Measurements from ENCODE around the gene ZNF365.
A peak's percentile ranks its signal among the peaks of the same experiment; 100 is the strongest.
"Not testable (repeated sequence)": the region's sequence is repeated elsewhere in the genome, so short reads cannot be mapped to it uniquely, and the experiment has no call there.

ZNF365 gene

GRCh38 chr10:62377966-62378365 is 3.8 kb downstream of the ZNF365 start:
- no peak for DNase-seq

GRCh38 chr10:62378877-62379276 is 4.7 kb downstream of the ZNF365 start:
- not testable (repeated sequence) for DNase-seq

GRCh38 chr10:62379394-62379793 is 5.2 kb downstream of the ZNF365 start:
- no peak for DNase-seq

GRCh38 chr10:62380016-62380415 is 5.8 kb downstream of the ZNF365 start:
- DNase-seq = peak; percentile 81

GRCh38 chr10:62381385-62382102 is 7.4 kb downstream of the ZNF365 start:
- DNase-seq = no peak

GRCh38 chr10:62382831-62383230 is 8.7 kb downstream of the ZNF365 start:
- DNase-seq = no peak

GRCh38 chr10:62384057-62384446 is 9.9 kb downstream of the ZNF365 start:
- DNase-seq = peak; percentile 78

GRCh38 chr10:62384447-62385081 is 10.4 kb downstream of the ZNF365 start:
- no peak for DNase-seq

- DNase-seq = peak; percentile 73
Observed at GRCh38 chr10:62386356-62387320, 12.5 kb downstream of the ZNF365 start.

- no peak for DNase-seq
Observed at GRCh38 chr10:62388328-62388727, 14.2 kb downstream of the ZNF365 start.

GRCh38 chr10:62390497-62391176 is 16.5 kb downstream of the ZNF365 start:
- peak; percentile 52 for DNase-seq

GRCh38 chr10:62393237-62393636 is 19.1 kb downstream of the ZNF365 start:
- no peak for DNase-seq

- DNase-seq = no peak
Observed at GRCh38 chr10:62394556-62395018, 20.4 kb downstream of the ZNF365 start.

- DNase-seq = no peak
Observed at GRCh38 chr10:62395892-62396291, 21.7 kb downstream of the ZNF365 start.

GRCh38 chr10:62396864-62397263 is 22.7 kb downstream of the ZNF365 start:
- no peak for DNase-seq

- DNase-seq = peak; percentile 71
Observed at GRCh38 chr10:62399211-62399610, 25.0 kb downstream of the ZNF365 start.

- DNase-seq = peak; percentile 65
Observed at GRCh38 chr10:62402508-62402907, 28.3 kb downstream of the ZNF365 start.

- not testable (repeated sequence) for DNase-seq
Observed at GRCh38 chr10:62410528-62410927, 36.4 kb downstream of the ZNF365 start.

GRCh38 chr10:62410934-62411333 is 36.8 kb downstream of the ZNF365 start:
- not testable (repeated sequence) for DNase-seq

- DNase-seq = no peak
Observed at GRCh38 chr10:62413048-62413447, 38.9 kb downstream of the ZNF365 start.

- no peak for DNase-seq
Observed at GRCh38 chr10:62413652-62414051, 39.5 kb downstream of the ZNF365 start.

- DNase-seq = no peak
Observed at GRCh38 chr10:62414359-62414758, 40.2 kb downstream of the ZNF365 start.
